ENCODE measurements around the gene CADM1.

Gene CADM1

GRCh38 chr11:115447273-115447864, 56.8 kb downstream of the CADM1 start:
- no peak for DNase-seq (ENCODE audit: low read depth in 3 of 3)

GRCh38 chr11:115446214-115446613, 58.0 kb downstream of the CADM1 start:
- DNase-seq (ENCODE audit: low read depth in 3 of 3): no peak

GRCh38 chr11:115444542-115444941, 59.7 kb downstream of the CADM1 start:
- no peak for DNase-seq (ENCODE audit: low read depth in 3 of 3)

- DNase-seq (ENCODE audit: low read depth in 3 of 3): no peak
These were observed 64.2 kb downstream of the CADM1 start for GRCh38 chr11:115439969-115440540.

DNA sequence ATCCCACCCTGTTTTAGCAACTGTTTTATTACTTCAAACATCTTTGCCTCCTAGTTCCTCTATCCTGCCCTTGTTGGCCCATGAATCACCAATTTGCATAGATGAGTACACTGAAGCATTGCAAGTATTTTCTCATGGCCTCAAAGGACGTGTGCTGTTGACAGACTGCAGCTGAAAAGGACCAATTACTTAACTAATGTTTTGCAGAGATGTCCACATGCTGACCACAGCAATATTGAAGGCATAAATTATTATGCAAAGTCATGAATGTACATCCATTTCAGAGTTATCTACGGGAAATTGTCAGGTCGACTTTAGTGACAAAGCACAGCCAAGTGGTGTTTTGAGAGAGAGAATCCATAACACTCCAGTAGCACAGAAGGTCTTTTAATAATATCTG, 64.8 kb downstream of the CADM1 start:
- DNase-seq (ENCODE audit: low read depth in 3 of 3): no peak

- no peak for DNase-seq (ENCODE audit: low read depth in 3 of 3)
These were observed 66.2 kb downstream of the CADM1 start for GRCh38 chr11:115437902-115438575.

DNA sequence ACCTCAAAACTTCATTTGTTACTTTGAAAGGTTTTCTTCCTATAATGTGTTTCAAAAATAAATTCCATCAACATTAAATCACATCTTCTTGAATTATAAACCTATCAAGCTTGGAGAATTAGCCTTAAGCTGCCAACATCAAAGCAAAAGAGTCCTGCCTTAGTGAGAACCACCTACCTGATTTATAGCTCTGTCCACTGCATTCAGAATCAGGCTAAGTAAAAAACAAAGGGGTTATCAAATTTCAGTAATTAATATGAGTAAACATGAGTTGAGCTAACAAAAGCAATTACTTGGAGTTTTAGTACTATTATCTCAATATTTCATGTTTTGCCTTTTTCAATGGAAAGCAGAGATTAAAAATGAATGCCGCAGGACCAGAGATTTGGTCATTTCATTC, 73.9 kb downstream of the CADM1 start:
- no peak for DNase-seq (ENCODE audit: low read depth in 3 of 3)

DNA sequence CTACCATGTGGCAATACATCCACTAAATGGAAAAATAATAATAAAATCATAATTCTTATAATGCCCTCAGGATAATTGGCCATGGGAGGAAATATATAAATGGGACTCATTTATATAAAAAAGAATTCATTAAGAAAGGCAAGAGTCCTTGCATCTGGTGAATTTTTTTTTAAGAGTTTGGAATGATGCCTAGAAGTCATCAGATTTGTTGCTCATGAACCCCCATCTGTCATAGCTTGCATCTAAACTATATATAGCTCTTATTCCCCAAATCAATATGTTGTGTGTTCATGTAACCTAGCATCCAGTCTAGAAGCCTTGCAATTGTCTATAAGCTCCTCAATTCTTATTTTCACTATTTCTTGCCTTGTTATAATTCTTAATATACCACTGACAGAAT, 75.9 kb downstream of the CADM1 start:
- DNase-seq (ENCODE audit: low read depth in 3 of 3): no peak

DNA sequence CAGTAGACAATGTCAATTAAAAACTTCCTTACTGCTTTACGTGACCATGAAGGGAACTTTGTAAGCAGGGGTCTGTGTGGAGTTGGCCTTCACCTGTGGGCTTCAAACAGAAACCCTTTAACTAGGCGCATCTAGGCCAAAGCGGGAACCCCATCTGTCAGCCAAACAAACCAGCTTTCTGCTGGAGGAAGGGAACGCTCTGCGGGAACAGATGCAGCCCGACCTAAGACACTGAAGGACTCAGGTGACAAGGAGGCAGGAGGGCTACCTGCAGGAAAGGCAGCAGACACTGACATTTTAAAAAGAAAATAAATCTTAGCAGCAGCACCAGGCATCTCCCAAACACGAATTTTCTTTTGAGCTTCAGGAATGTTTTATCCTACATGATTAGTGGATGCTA, 78.4 kb downstream of the CADM1 start:
- DNase-seq (ENCODE audit: low read depth in 3 of 3): no peak

DNA sequence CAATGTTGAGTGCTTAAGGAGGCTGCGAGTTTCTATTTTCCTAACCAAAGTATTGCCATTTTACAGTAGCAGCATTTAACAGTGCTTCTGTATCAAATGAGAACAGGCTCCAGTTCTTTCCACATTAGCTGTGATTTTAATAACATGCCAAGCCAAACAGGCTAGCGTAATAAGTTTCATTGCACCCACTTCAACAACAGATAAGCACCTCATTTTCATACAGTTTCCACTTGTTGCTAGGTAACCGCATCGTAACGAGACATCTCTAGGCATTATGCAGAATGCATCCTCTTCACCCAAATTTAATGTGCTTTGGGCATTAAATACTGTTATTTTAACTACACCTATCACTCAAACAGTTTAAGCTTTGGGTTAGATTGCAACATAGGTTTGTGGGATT, 79.0 kb downstream of the CADM1 start:
- no peak for DNase-seq (ENCODE audit: low read depth in 3 of 3)

- DNase-seq (ENCODE audit: low read depth in 3 of 3): no peak
These were observed 80.3 kb downstream of the CADM1 start for GRCh38 chr11:115423728-115424459.

DNA sequence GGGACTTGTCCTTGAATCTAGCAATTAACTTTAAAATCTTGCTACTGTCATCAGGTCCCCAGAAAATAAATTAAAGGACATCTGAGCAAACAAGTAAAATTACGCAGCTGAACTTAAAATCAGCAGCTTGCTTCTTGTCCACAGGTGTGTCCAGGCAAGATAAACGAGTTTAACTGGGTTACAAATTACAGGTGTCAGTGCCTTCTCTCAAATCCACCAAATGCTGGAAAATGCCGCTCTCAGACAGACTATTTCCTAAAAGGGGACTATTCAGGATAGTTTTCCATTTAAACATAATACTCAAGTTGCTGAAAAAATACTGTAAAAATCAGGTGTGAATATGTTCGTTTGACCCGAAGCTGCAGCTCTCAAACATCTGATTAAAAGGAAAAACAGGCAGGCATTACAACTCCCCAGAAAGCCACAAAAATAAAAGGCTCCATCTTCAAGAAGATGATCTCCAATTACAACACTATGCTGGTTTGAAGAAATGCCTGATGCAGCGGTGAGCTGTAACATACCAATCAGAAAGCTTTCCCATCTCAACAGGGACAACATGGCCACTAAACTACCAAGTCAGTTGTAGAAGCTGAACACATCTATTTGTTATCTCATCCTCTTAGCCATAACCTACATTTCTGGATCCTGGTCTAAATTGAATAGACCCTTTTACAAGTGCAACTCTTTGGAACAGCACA, 82.1 kb downstream of the CADM1 start:
- no peak for DNase-seq (ENCODE audit: low read depth in 3 of 3)

- no peak for DNase-seq (ENCODE audit: low read depth in 3 of 3)
These were observed 82.7 kb downstream of the CADM1 start for GRCh38 chr11:115421352-115421991.

- no peak for DNase-seq (ENCODE audit: low read depth in 3 of 3)
These were observed 83.7 kb downstream of the CADM1 start for GRCh38 chr11:115420505-115420904.

DNA sequence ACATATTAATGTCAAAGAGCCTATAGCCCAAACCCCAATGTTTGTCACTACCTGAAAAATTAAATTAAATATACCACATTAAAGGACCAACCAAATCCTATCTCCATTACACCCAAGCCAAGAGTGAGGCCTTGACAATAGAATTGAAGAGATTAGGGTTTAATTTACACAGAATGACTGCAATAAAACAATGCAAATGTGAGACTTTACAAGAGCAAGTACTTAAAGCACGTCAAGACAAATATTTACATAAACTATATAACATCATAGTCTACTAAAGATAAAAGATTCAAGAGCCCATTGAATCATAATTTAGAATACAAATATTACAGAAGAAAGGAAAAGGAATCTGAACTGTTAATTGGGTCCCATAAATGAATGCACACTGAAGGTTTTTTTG, 85.6 kb downstream of the CADM1 start:
- no peak for DNase-seq (ENCODE audit: low read depth in 3 of 3)

DNA sequence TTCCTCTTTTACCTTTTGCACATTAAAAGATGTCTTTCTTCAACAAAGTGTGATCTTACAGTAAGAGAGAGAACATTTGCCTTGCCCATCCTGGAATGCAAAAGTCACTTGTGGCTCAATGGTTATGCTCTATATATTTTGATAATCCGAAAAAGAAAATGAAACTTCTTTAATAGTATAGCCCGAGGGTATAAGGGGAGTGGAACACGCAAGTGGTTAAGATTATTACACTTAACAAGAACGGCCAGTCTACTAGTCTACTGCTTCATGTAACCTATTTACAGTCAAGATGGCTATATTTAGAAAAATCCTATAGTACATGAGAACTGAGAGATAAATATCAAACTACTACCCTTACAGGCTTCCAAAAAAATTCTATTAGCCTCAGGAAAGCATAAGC, 86.1 kb downstream of the CADM1 start:
- DNase-seq (ENCODE audit: low read depth in 3 of 3): no peak

DNA sequence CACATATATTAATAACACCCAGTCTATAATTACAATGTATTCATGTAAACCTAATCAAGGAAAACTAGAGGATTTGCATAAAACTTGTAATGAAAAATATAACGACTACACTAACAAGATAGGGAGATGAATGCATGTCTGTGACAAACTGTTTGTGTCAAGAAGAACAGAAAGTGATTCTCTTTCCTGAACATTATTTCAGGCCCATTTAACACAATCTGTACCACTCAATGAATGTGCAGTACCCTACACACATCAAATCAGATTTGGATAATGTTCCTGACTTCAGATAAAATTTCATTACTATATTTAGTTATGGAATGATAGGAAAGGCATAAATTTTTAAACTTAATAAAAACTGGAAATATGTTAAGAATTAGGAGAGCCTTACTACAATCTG, 93.1 kb downstream of the CADM1 start:
- no peak for DNase-seq (ENCODE audit: low read depth in 3 of 3)

DNA sequence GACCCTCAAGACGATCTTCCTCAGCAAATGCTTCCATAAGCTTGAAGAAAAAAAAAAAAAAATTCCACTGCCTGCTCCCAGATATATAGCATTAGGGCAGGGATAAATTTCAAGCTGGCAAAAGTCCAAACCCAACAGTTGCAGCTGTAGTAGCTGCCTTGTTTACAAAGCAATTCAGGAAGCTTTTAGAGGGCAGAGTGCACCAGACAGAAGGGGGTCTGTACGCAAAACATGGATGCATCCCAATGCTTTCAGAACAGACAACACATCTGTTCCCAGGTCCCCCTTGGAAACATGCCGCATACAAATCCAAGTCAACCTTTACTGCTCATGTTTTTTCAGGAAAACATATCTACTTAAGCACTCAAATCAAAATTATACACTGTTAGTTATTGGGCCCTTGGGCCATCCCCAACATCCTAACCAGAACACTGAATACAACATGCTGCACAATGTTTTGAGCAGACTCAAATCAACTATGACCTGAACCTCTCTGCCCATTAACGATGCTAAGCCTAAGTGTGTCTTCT, 94.5 kb downstream of the CADM1 start:
- no peak for DNase-seq (ENCODE audit: low read depth in 3 of 3)

- DNase-seq (ENCODE audit: low read depth in 3 of 3): no peak
These were observed 95.0 kb downstream of the CADM1 start for GRCh38 chr11:115409116-115409670.

DNA sequence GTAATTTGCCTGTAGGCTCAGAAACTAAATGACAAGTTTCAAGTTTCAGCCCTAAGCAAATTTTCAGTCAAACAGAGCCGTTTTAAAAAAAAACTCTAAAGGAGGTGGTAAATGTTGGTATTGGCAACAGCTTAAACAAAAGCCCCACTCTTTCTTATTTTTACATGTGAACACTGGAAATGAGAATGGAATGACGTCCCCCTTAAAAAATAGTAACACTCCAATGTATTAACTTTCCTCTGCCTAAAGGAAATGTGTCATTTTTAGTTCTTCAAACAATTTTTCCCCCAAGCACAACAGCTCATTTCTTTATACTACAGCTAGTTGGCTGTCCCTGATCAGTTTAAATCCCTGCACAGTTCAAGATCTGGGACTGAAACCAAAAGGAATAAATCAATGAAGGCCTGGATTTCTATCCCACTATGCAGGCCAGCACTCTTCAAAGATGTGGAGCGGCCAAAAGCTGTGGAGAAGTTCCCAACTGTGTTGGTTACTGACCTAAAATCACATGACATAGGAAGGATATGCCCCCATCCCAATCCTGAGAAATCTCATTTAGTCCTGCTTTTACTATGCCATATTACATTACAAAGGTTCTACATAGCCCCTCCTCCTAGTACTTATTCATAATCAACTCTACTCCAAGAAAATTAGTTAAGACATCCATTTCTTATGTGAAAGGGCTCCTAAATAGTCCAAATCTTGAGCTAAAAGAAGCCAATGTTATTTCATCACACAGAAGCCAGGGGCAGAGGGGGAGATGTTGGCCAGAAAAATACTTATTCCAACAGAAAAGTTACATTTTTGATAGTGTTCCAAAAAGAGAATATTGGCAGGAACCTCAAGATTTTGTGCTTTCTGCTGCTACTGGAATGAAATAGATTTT, 95.9 kb downstream of the CADM1 start:
- DNase-seq (ENCODE audit: low read depth in 3 of 3): no peak

Measured in stimulated activated CD4-positive, alpha-beta T cell treated with anti-CD3 and anti-CD28 coated beads, TNF-alpha, amount 100 ng/mL, for 48 hours (primary cell).